Measurements from ENCODE around the gene CCIN. TPM values are rescaled to one million over a fixed set of nuclear protein-coding genes. Genes with fewer than 3 reads are reported as not detected.
"Not testable (repeated sequence)": the region's sequence is repeated elsewhere in the genome, so short reads cannot be mapped to it uniquely, and the experiment has no call there.

CCIN gene
- 0.61 and 1.3 TPM in 2 replicates for total RNA-seq (2014; rRNA removed; shearing (Covaris generic))

DNA sequence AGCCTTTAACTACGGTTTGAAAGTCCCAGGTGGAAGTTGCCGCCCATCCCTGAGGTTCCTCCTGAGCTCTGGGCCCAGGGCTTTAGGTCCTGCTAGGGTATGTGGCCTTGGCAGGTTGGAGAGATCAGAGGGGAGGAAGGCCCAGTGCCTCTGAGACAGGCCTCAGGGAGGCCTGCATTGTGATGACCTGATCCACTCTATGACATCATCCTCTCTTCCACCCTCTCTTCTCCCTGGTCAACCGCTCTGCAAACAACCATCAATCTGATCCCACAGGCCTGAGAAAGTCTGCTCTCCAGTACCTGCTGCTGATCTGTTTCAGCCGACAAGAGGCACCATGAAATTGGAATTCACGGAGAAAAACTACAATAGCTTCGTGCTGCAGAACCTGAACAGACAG, at the start of gene CCIN:
TSS of gene CCIN (plus strand) at position 223 of the 400 bp plus-strand sequence. CDS start at position 338, 115 bp downstream.
- Histone ChIP-seq H3K4me1 (replicated peaks) (peaks cover 4% of the 10 kb centered on the region; the same call in 1 of the 2 replicates), H3K4me3 (no peak within 1 kb of the TSS), H3K27me3 (replicated peaks) (no peaks in the 10 kb centered on the region), H3K36me3 (no peaks in the 10 kb centered on the region), H3K27ac (no peak within 1 kb of the TSS), H3K9me3 (replicated peaks) (no peaks in the 10 kb centered on the region)
- no peak for DNase-seq (ENCODE audit: low read depth in 1 of 2, low spot score in 2 of 2)

DNA sequence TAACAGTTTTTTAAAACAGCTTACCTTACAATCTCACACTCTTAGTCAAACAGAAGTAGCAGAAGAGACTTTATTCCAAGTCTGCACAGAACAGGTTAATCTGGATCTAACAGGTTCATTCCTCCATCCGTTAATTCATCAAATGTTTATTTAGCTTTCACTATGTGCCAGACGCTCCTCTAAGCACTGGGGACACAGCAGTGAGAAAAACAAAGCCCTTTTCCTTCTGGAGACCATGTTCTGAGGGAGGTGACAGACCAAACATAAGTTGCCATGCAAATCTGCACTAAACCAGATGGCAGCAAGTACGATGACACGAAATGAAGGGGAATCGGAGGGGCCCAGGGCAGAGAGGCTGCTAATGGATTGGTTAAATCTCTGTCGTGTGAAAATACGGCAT, 49.7 kb upstream of the CCIN start:
- Histone ChIP-seq H3K36me3 (no peaks in the 10 kb centered on the region), H3K27ac (no peak overlapping the region), H3K9me3 (replicated peaks) (no peaks in the 10 kb centered on the region), H3K4me1 (replicated peaks) (no peaks in the 10 kb centered on the region), H3K27me3 (replicated peaks) (no peaks in the 10 kb centered on the region), H3K4me3 (no peak overlapping the region)
- DNase-seq (ENCODE audit: low read depth in 1 of 2, low spot score in 2 of 2), result no peak

DNA sequence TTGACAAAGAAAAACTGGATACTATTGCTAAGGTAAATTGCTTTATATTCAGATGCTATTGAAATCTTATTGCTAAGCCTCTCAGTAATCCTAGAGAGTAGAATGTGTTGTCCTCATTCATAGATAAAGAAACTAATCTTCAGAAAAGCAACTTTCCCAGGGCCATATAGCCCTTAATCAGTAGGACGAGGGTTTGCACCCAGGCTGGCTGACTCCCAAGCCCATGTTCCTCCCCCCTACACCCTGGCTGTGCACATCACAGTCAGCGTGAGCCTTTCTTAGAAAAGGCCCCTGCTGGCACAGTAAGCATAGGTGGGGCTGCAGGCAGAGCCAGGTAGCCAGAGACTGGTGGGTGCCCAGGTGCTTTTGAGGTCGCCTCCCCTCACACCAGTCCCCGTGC, 48.5 kb upstream of the CCIN start:
- DNase-seq (ENCODE audit: low read depth in 1 of 2, low spot score in 2 of 2), result no peak
- Histone ChIP-seq H3K27me3 (replicated peaks) (no peaks in the 10 kb centered on the region), H3K36me3 (no peaks in the 10 kb centered on the region), H3K4me1 (replicated peaks) (no peaks in the 10 kb centered on the region), H3K4me3 (no peak overlapping the region), H3K27ac (no peak overlapping the region), H3K9me3 (replicated peaks) (no peaks in the 10 kb centered on the region)

DNA sequence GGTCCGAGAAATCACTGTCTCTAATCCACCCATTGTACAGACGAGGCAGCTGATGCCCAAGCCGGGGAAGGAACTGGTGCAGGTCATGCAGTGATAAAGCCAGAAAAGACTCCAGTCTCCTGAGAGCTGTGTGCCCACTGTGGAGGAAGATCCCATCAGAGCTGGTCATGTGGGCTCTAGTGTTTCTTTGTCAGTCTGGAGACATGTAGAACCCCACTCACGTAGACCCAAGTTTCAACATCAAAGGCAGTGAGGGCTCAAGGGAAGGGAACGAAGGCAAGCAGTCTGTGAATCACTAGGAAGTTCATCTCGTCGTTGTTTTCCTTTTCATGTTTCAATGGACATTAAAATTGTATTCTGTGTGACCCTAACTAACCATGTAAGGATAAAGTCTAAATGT, 47.2 kb upstream of the CCIN start:
- no peak overlapping the region for H3K4me3 ChIP-seq
- no peak for DNase-seq (ENCODE audit: low read depth in 1 of 2, low spot score in 2 of 2)
- no peaks in the 10 kb centered on the region for H3K27me3 ChIP-seq (replicated peaks)
- no peaks in the 10 kb centered on the region for H3K9me3 ChIP-seq (replicated peaks)
- no peaks in the 10 kb centered on the region for H3K4me1 ChIP-seq (replicated peaks)
- H3K36me3 ChIP-seq, result no peaks in the 10 kb centered on the region
- H3K27ac ChIP-seq, result no peak overlapping the region

DNA sequence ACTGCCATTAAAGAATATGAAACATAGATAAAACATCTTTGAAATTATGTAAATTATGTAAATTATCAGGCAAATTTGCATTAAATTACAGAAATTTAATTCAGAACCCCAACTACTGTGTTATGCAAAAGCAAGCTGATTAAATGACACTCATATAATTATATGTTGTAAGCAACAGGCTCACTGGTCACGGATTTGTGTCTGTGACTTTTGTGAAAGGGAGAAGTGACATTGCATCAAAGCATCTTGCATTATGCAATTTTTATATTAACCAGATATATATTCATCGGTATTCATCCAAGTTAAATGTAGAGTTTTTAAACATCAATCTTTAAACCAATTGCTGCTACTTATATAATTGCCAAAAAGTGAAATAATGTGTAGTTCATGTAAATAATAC, 45.7 kb upstream of the CCIN start:
- Histone ChIP-seq H3K27ac (no peak overlapping the region), H3K4me3 (no peak overlapping the region), H3K9me3 (replicated peaks) (no peaks in the 10 kb centered on the region), H3K36me3 (no peaks in the 10 kb centered on the region), H3K27me3 (replicated peaks) (no peaks in the 10 kb centered on the region), H3K4me1 (replicated peaks) (no peaks in the 10 kb centered on the region)
- DNase-seq (ENCODE audit: low read depth in 1 of 2, low spot score in 2 of 2), result no peak

DNA sequence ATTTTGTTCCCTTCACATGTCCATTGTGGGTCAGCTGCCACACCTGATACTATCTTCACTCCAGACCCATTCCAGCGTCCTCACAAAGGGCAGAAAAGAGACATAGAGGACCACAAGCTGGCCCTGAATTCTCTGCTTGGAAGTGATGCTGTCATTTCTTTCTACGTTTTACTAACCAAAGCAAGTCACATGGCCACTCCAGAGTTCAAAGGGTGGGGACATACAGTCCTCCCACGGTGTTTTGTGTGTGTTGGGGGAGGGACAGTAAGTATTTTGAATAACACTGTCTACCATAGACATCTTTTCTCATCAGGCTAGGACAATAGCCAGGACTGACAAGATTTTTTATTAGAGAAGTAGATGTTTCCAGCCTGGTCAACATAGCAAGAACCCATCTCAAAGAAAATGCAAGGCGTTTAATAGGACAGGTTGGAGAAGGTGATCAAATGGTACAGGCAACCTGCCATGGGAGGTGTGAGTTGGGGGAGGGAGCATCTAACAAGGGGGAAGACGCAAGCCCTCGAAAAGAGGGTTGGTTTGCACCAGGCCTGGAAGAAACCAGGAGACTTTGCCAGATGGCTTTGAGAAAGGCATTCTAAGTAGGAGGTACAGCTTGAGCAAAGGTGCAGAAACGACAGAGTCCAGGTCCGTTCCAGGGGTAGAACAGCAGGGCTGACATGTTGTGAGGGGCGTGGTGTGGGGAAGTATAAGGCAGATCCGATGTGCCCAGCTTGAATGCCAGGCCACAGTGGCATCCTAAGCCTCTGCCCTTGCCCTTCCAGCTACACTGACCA, 43.9 kb upstream of the CCIN start:
- Histone ChIP-seq H3K4me3 (no peak overlapping the region), H3K27ac (no peak overlapping the region), H3K36me3 (no peaks in the 10 kb centered on the region), H3K27me3 (replicated peaks) (no peaks in the 10 kb centered on the region), H3K9me3 (replicated peaks) (no peaks in the 10 kb centered on the region), H3K4me1 (replicated peaks) (no peaks in the 10 kb centered on the region)
- DNase-seq (ENCODE audit: low read depth in 1 of 2, low spot score in 2 of 2), result no peak

DNA sequence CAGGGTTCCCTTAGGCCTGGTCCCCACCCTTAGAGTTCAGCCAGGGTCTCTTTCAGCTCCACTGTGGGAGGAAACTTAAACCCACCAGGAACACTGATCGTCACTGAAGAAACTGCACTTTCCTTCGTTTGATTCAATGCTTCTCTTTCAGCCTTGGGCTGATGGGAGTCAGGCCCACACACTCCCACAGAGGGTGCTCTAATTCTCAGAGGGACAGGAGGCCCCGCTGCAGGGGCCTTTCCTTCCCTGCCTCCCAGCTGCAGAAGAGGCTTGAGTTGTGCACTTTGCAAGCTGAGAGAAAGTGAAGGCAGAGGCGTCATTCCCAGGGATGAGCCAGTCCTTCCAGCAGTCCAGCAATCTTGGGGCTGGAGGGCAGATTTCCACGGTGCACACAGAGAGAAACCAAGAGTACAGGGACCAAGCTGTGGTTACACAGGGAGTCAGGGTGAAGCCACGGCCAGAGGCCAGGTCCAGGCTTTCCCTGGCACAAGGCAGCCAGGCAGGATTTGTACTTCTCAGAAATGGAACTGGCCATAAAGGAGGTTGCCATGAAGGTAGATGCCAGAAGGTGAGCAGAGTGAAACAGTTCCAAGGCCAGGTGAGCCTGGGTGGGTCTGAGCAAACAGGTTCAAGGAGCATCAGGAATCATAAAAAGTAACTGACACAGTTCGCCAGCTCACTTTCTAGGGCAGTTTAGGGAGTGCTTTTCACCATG, 43.0 kb upstream of the CCIN start:
- no peaks in the 10 kb centered on the region for H3K4me1 ChIP-seq (replicated peaks)
- no peak for DNase-seq (ENCODE audit: low read depth in 1 of 2, low spot score in 2 of 2)
- H3K27me3 ChIP-seq (replicated peaks), result no peaks in the 10 kb centered on the region
- H3K27ac ChIP-seq, result no peak overlapping the region
- no peaks in the 10 kb centered on the region for H3K9me3 ChIP-seq (replicated peaks)
- no peak overlapping the region for H3K4me3 ChIP-seq
- no peaks in the 10 kb centered on the region for H3K36me3 ChIP-seq

DNA sequence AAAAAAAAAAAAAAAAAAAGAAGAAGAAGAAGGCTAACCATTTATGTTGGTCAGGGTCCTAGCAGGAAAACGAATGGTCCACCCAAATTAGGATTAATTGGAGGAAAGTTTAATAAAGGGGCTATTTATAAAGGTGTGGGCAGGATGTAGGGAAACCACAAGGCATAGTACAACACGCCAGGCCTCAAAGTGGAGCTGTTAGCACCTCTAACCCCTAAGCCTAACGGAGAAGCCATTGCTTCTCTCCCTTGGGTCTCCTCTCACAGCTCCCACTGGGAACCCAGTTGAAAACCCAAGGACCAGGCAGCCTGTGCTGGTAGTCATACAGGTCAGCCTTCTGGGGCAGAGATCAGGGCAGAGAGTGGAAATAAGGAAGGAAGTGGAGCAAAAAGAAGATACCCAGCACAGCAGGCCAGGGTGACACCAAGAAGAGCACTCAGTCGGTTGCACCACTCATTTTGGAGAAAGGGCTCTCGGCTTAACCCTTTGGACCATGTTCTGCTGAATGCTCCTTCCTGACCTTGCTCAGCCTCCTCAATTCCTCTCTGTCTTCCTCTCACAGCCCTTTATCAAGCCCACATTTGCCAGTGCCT, 41.4 kb upstream of the CCIN start:
- Histone ChIP-seq H3K27me3 (replicated peaks) (no peaks in the 10 kb centered on the region), H3K9me3 (replicated peaks) (no peaks in the 10 kb centered on the region), H3K4me1 (replicated peaks) (no peaks in the 10 kb centered on the region), H3K4me3 (no peak overlapping the region), H3K27ac (no peak overlapping the region), H3K36me3 (no peaks in the 10 kb centered on the region)
- no peak for DNase-seq (ENCODE audit: low read depth in 1 of 2, low spot score in 2 of 2)

DNA sequence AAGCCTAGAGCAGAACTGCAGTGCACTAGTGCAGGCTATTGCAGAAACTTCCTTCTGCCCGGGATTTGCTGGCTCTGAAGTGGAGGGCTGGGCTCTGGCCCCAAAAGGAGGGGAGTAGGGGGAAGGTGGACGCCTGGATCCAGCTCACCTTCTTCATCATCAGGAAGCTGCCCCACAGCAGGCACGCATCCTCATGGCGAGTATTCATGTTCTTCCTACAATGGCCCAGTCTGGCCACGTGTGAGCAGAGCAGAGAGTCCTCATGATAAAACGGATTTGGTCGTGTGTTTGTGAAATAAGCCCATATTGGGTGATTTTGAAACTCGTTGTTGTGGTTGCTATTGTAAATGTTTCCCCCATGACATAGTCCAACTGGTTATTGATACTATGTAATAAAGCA, 40.8 kb upstream of the CCIN start:
- no peak overlapping the region for H3K27ac ChIP-seq
- DNase-seq (ENCODE audit: low read depth in 1 of 2, low spot score in 2 of 2), result no peak
- H3K27me3 ChIP-seq (replicated peaks), result no peaks in the 10 kb centered on the region
- H3K4me3 ChIP-seq, result no peak overlapping the region
- H3K4me1 ChIP-seq (replicated peaks), result no peaks in the 10 kb centered on the region
- H3K36me3 ChIP-seq, result no peaks in the 10 kb centered on the region
- H3K9me3 ChIP-seq (replicated peaks), result no peaks in the 10 kb centered on the region

DNA sequence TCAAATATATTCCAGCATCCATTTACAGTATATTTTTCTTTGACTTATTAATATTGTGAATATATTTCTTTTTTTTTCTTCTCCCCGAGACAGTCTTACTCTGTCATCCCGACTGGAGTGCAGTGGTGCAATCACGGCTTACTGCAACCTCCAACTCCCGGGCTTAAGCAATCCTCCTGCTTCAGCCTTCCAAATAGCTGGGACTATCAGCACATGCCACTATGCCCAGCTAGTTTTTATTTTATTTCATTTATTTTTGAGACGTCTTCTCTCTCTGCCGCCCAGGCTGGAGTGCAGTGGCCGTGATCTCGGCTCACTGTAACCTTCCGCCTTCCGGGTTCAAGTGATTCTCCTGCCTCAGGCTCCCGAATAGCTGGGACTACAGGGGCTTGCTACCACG, 40.0 kb upstream of the CCIN start:
- DNase-seq (ENCODE audit: low read depth in 1 of 2, low spot score in 2 of 2), result no peak
- H3K4me1 ChIP-seq (replicated peaks), result no peaks in the 10 kb centered on the region
- no peak overlapping the region for H3K27ac ChIP-seq
- H3K27me3 ChIP-seq (replicated peaks), result no peaks in the 10 kb centered on the region
- no peak overlapping the region for H3K4me3 ChIP-seq
- no peaks in the 10 kb centered on the region for H3K36me3 ChIP-seq
- H3K9me3 ChIP-seq (replicated peaks), result no peaks in the 10 kb centered on the region

DNA sequence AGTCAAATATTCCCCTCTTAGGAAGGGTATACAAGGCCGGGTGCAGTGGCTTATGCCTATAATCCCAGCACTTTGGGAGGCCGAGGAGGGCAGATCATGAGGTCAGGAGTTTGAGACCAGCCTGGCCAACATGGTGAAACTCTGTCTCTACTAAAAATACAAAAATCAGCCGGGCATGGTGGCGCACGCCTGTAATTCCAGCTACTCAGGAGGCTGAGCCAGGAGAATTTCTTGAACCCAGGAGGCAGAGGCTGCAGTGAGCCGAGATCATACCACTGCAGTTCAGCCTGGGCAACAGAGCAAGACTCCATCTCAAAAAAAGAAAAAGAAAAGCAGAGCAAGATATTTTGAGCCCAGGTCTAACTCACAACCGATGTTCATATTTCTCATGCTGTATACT, 37.5 kb upstream of the CCIN start:
- DNase-seq (ENCODE audit: low read depth in 1 of 2, low spot score in 2 of 2); H3K9me3 ChIP-seq (replicated peaks); H3K27me3 ChIP-seq (replicated peaks); H3K36me3 ChIP-seq; H3K4me3 ChIP-seq; H3K27ac ChIP-seq: not testable (repeated sequence)
- peaks cover 16% of the 10 kb centered on the region for H3K4me1 ChIP-seq (replicated peaks)

DNA sequence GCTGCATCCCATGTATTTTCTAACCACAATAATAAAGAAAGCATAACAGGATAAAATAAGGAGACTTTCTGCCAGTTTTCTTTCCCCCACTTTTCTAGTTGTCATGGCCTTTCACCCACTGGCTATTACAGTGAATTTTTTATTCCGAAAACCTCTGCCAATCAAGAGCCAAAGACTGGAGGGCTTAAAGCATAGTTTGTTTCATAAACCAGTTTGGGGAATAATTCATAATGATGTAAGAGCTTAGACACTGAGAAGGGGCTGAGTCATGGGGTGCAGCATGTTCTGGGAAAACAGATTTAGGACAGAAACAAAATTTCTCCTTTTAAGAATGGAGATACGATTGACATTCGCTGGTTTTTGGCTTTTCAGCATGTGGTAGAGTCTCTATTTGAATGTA, 37.1 kb upstream of the CCIN start:
- no peak for DNase-seq (ENCODE audit: low read depth in 1 of 2, low spot score in 2 of 2)
- Histone ChIP-seq H3K4me1 (replicated peaks) (peaks cover 19% of the 10 kb centered on the region), H3K36me3 (peaks cover 3% of the 10 kb centered on the region; the same call in 1 of the 2 replicates), H3K4me3 (no peak overlapping the region), H3K27me3 (replicated peaks) (no peaks in the 10 kb centered on the region), H3K9me3 (replicated peaks) (no peaks in the 10 kb centered on the region), H3K27ac (no peak overlapping the region)

DNA sequence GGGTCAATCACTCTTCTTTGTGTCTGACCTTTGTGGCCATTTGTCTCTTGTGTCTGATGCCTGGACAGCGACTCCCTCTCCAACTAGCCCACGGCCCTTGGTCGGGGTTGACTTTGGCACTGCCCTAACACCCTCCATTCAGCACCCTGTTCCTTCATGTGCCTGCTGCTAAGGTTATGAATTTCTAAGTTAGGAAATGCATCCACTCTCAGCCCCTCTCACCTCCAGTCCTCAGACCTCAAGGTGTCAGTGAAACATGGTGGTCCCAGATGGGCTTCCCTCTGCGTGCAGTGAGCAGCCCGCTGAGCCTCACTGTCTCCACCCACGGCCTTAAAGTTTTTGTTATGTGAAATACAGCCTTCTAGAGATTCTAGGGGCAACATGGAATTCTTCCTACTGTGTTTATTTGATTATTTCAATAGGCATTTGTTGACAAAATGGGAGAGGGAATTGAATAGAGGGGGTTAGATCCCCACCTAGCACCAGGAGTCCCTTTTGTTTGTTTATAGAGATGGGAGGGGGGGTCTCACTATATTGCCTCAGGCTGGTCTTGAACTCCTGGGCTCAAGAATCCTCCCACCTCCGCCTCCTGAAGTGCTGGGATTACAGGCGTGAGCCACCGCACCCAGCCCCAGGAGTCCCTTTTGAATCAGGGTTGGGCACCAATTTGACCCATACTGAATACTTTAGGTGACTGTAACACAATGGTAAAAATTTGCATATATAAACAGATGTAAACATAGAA, 34.3 kb upstream of the CCIN start:
- no peak overlapping the region for H3K4me3 ChIP-seq
- no peaks in the 10 kb centered on the region for H3K27me3 ChIP-seq (replicated peaks)
- H3K4me1 ChIP-seq (replicated peaks), result peaks cover 26% of the 10 kb centered on the region
- peak in 1 of 2 experiments; percentile 28 for DNase-seq (ENCODE audit: low read depth in 1 of 2, low spot score in 2 of 2)
- H3K36me3 ChIP-seq, result peaks cover 3% of the 10 kb centered on the region; the same call in 1 of the 2 replicates
- H3K27ac ChIP-seq, result no peak overlapping the region
- no peaks in the 10 kb centered on the region for H3K9me3 ChIP-seq (replicated peaks)

Data from SJSA1 (cell line).